ENCODE measurements around the gene ENDOV.

Gene ENDOV

DNA sequence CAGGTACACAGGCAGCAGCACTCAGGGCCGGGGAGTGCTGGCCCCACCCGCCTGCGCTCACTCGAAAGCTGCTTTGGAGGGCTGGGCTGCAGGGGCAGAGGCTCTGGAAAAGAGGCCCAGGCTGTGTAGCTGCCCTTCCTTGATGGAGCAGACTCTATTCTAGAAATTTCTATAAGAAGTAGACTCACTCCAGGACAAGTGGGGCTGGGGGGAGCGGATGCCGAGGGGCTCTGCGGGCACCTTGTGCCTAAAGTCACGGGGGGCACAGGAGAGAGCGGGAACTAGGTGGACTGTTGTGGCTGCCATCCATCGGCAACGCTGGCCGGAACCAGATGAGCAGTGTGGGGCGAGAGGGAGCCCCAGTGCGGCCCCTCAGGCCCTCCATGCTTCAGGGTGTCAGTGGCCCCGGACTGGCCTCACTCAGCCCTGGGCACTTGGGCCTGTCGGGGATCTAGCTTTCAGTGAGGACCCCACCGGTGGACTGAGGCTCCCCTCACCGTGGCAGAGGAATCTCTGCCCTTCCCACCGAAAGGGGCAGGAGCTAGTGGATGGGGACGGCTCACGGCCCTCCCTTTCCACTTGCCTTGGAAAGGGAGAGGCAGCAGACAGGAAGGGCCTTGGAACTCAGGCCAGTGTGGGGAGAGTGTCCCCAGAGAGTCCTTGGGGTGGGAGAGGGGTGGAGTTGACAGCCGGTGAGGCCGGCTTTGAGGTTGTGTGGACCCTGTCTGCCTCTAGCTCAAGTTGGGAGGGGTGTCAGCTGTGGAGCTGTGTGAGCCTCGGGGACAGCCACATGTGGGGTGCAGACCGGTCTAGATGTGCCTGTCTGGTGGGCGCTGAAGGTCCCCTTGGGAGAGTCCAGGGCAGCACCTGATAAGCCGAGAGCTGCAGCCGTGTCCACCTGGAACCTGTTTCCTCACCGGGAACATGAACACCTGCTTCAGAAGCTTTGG is 16.6 kb downstream of the ENDOV start:
- DNase-seq (ENCODE audit: low spot score): no peak

DNA sequence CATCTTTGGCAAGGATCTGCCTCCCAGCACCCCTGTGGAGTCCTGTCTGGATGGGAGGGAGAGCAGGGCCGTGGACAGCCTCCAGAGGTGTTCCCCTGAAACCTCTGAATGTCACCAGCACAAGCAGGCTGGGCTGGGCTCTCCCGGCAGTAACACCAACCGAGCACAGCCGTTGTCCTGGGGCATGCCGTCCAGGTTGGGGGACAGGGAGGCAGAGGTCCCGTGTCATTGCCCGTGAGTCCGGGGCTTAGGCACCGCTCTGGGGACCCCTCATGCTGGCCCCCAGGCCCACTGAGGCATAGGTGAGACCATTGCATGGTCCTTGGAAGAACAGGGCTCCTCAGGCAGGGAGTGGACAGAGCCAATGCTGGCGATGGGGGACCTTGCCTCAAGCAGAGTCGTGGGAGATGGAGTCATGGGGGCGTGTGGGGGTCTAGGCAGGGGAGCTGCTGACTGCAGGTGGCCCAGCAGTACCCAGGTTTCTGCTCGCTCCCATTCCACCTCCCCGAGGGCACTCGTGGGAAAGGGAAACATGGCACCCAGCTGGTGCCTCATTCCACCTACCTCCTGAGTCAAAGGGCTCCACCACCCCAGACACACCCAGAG is 17.5 kb downstream of the ENDOV start:
- no peak for DNase-seq (ENCODE audit: low spot score)

DNA sequence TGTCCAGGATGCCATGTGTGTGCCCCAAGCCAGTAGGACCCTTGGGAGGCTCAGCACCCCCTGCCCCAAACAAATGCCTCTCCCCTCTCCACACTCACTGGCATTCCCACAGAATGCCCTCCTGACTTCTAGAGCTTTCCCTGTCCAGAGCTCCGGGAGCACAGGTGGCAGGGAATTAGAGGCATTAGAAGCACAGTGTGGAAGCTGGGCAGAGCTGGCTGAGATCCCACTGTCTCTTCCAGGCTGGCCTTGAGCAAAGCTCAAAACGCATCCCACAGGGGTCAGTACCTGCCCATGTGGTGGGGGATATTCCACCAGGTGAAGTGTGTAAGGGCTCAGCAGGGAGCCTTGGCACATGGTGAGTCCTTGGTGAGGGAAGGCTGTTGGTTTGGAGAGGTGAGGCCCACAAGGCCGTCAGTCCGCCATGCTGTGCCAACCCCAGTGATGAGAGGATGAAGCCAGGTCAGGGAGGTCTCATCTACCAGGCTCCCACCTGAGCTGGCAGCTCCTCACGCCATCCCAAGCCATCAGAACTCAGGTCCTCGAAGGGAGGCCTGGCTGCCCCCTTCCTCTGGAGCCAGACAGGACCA is 18.1 kb downstream of the ENDOV start:
- DNase-seq (ENCODE audit: low spot score): no peak

DNA sequence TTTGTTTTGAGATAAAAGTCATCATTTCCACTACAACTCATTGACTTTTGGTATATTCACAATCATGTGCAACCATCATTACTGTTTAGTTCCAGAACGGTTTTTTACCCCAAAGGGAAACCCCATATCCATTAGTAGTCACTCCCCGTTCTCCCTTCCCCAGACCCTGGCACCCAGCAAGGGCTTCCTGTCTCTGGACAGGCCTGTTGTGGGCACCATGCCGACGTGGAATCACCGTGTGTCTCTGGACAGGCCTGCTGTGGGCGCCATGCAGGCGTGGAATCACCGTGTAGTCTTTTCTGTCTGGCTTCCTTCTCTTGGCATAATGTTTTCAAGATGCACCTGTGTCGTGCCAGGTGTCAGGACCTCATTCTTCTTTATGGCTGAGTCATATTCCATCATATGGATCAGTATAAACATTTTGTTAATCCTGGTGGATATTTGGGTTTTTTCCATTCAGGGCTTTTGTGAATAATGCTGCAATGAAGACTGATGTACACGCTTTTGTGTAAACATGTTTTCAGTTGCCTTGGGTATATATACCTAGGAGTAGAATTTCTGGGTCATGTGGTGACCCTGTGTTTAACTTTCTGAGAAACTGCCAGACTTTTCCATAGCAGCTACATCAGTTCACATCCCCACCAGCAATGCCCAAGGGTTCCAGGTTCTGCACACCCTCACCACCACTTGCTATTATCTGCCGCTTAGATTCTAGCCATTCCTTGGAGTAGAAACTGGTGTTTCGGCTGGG is 19.1 kb downstream of the ENDOV start:
- DNase-seq (ENCODE audit: low spot score): no peak

DNA sequence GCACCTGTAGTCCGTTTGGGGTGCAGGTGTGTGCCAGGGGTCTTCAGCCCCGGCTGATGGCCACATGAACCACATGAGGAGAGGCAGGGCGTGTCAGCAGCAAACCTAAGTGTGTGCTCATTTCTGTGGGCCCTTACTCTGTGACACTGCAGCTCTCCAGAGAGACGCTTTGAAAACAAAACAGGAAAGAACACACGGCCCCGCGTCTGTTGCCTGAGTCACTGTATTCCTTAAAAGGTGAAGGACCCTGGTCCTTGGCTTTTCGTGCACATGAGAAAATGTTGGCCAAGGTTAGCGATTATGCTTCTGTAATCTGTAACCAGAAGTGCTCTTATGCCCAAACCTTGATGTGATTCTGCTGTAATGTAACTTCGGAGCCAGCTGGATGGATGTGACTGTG is 22.6 kb downstream of the ENDOV start:
- DNase-seq (ENCODE audit: low spot score): no peak

DNA sequence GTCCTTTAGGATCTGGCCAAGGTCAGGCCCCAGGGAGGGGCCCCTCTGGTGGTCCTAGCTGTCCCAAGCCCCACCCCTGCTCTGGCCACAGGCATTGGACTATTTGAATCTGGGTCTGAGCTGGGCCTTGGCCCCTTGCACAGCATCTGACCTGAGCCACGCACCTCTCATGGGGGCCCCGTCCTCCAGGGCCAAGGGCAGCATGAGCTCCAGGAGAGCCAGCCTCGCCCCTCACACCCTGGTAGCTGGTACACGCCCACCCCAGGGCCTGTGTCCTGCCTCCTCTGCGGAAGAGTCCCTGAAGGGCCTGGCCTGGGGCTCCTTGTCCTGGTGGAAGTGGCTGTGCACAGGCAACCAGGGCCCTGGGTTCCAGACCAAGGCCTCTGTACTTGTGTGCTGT is 23.8 kb downstream of the ENDOV start:
- no peak for DNase-seq (ENCODE audit: low spot score)

DNA sequence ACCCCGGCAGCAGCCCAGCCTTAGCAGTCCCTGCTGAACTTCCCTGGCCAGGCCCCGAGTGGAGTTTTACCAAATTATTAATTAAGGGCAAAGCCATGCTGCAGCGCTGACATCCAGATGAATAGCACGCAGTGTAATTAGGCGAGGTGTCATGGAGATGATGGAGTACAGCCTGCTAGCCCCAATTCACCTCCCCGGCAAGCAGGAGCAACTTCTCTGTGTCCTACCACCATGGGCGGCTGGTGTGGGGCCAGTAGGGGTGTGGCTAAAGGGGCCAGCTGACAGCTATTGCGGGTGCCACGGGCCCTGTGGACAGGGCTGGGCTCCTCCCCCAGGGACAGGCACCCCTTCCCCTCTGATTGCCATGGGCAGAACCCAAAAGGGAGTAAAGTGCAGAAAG is 24.5 kb downstream of the ENDOV start:
- DNase-seq (ENCODE audit: low spot score): no peak

DNA sequence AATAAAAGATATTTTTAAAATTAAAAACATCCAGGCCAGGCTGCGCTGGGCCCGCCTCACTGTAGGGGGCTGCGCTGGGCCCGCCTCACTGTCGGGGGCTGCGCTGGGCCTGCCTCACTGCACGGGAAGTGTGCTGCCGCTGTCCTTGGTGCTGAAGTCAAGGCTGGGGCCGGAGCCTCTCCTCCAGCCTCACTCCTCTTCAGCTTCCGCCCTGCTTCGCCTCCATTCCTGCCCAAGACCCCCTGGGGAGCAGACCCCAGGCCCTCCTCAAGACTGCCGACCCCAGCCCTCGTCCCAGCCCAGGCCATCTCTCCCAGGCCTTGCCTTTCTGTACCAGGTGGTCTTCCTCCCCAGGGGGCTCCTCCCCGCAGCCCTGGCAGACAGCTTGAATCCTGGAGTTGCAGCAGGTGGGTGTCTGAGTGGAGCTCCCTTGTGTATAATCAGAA is 26.2 kb downstream of the ENDOV start:
- peak; percentile 69 for DNase-seq (ENCODE audit: low spot score)

DNA sequence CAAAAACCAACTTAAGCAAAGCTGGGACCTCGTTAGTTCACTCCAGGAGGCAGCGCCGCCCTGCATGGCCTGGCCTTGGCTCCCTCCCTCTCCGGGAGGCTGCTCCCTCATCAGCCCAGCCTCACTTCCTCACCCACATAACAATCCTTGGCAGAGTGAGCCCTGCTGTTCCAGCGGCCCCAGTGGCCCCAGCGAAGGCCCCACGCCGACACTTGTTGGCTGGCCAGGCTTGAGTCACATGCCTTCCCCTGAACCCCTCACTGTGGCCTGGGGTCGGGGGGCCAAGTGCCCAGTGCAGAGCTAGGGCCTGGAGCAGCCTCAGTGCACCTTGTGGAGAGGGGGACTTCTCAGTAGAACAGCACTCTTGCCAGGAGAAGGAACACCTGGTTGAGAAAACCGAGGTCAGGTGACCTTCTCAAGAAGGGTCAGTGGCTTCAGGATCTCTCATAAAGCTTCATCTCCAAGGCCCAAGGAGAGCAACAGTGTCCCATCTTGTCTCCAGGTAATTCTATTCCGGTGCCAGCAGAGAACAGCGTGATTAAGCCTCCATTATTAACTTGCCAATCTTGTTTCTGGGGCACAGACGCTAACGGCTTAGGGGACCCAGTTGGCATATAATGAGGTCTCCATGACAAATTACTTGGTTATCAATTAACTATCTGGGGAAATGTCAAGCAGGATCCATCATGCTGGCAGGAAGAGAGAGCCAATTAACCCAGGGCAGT is 26.8 kb downstream of the ENDOV start:
- no peak for DNase-seq (ENCODE audit: low spot score)

DNA sequence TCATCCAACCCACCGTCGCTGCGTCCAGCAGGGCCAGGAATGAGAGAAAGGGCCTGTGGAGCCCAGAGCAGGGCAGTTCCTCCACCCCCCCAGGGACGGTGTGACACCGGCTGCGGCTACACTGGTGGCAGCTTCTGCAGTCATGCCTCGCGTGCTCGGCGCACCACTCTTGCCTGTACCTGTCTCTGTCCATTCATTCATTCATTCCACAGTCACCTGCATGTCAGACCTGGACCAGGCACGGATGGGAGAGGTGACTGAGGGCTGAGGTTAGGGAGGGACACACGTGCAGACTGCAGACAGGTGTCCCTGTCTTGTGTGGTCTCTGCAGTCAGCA is 27.3 kb downstream of the ENDOV start:
- DNase-seq (ENCODE audit: low spot score): no peak

DNA sequence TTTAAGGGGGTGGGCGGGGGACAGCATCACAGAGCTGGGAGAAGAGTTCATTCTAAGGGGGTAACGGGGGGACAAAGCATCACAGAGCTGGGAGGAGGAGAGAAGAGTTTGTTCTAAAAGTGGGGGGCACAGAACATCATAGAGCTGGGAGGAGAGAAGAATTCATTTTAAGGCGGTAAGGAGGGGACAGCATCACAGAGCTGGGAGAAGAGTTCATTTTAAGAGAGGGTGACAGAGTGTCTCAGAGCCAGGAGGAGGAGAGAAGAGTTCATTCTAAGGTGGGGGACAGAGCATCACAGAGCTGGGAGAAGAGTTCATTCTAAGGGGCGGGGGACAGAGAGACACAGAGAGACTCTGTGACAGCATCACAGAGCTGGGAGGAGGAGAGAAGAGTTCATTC is 27.8 kb downstream of the ENDOV start:
- no peak for DNase-seq (ENCODE audit: low spot score)

DNA sequence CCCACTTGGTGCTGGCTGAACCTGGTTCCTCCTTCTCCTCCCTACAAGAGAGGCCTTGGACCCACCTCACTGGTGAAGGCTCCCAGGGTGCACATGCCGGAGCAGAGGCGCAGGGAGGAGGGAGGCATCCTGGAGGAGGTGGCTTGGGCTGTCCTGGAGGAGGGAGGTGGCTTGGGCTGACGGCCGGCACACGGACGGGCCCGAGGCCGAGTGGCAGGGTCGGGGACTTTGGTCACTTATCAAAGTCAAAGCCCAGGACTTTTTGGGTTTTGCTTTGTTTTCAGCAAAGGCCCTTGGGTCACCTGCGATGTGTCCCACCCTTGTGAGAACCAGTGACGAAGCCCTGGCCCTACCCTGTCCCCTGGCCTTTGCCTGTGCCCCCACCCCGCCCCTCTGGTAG is 28.5 kb downstream of the ENDOV start:
- no peak for DNase-seq (ENCODE audit: low spot score)

DNA sequence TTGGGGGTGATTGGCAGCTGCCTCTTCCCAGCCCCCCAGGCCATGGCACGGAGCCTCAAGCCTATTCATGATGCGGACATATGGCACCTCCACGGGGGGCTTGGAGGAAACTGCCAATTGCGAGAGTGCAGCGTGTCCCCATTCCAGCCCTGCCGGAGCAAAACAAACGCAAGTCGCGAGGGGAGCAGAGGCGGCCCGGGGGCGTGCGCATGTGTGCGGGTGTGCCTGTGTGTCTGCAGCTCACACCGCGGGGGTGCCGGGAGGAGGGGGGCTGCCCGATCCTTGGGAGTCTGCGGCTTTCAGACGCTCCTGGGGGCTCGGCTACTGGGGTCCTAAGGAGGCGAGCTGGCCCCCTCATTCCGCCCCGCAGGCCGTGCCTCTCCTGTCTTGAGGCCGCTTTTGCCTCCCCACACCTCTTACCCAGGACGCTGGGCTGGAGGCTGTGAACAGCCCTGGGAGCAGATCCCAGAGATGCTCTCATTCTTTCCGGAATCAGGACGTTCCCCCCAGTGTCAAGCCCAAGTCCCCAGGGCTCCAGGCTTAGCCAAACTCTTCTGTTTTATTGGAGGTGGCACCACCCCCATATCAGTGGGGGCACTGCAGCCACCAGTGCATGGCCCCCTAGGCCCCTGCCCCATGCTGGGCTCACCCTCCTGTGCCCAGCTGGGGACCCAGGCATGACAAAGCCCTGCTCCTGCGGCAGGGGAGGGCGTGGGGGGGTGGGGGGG is 29.1 kb downstream of the ENDOV start:
- no peak for DNase-seq (ENCODE audit: low spot score)

DNA sequence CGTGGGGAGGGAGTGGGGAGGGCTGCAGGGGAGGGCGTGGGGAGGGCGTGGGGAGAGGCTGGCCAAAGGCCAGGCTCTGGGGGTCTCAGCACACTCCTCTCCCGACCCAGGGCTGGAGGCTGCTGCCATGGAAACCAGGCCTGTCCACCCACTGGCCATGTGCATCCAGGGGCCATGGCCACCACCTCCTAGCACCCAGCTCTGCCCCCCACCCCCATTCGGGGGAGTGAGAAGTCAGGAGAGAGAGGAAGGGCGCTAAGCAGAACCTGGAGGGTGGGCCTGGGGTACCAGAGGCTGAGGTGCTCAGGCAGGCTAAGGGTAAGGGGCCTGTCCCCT is 29.6 kb downstream of the ENDOV start:
- DNase-seq (ENCODE audit: low spot score): no peak

DNA sequence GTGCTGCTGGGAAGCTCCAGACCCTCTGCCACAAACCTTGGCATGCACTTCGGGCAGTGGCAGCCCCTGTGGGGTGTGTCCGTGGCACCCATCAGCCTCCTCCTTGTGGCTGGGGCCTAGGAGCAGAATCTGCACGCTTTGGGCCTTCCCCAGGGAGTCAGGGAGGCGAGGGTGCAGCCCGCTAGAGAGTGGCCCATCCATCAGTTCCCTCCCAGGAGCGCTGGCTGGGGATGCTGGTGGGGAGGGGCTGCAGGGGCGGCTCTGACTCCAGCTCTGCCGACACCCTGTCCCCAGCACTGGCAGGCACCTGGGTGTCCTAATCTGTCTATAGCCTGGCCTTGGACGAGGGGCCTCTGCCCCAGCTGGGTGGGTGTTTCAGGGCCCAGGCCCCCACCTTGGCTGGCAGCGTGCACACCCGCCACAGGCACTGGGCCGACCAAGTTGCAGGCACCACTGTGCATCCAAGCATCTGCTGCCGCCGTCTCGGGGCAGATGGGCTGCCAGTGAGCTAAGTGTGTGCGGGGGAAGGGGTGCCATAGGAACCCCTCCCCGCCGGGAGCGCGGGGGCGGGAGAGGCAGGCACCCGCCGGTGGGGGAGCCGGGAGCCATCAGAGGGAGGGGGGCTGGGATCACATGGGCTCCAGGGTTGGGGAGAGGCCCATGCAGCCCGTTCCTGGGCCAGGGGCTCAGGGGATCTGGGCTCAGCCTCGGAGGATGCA is 30.2 kb downstream of the ENDOV start:
- DNase-seq (ENCODE audit: low spot score): no peak

DNA sequence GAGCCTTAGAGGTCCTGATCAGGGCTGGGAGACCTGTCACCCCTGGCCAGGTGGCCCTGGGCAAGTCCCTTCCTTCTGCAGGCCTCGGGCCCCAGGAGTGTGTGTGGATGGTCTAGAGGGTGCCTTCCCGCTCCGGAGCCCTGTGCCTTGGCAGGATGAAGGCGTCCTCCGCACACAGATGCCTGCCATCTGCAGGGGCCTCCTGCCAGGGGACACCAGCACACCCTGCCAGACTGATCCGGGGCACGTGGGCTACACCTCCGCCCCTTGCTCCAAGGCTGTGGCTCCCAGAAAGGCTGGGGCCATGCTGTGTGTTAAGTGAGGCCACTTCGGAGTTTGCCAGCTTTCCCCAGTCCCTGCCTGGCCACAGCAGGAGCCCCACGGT is 30.8 kb downstream of the ENDOV start:
- DNase-seq (ENCODE audit: low spot score): no peak

DNA sequence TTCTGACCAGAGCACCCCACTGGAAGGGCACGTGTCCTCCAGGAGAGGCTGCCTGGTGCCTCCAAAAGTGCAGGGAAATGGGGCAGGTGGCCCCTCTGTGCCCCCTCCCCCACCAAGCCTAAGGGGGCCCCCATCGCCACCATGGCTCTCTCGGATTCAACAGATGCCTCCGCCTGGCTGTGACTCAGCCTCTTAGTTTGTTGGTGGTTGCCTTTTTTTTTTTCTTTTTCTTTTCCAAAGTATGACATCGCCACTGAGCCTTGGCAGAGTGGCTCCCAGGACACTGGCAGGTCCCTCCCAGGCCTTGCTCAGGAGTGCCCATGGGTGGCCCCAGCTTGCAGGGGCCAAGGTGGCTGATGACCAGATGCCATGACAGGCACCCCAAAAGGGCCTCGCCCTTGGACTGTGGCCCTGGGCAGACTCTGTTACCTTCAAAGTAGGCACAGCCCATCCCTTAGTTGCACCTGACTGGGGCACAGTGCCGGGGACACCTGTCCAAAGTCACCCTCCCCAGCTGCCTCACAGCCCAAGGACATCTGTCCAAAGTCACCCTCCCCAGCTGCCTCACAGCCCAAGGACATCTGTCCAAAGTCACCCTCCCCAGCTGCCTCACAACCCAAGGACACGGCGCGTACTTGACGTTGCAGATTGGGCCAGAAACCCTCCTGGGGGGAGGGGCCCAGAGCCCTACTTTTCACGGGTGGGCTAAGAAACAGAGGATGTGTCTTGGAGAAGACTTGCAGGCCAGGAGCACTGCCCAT is 31.9 kb downstream of the ENDOV start:
- DNase-seq (ENCODE audit: low spot score): no peak

DNA sequence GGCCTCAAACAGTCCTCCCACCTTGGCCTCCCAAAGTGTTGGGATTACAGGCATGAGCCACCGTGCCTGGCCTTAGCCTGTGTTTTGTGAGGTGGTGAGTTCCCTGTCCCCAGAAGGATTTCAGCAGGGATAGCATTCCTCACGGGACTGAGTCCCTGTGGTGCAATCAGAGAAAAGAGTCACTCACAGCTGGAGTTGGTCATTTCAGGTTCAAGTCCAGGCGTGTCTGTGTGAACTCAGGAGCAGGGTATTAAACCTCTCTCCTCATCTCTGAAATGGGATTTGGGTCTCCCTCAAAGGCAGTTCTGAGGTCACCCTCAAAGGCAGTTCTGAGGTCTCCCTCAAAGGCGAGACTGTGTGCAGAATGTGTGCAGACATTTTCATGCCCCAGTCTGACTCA is 32.8 kb downstream of the ENDOV start:
- DNase-seq (ENCODE audit: low spot score): no peak

DNA sequence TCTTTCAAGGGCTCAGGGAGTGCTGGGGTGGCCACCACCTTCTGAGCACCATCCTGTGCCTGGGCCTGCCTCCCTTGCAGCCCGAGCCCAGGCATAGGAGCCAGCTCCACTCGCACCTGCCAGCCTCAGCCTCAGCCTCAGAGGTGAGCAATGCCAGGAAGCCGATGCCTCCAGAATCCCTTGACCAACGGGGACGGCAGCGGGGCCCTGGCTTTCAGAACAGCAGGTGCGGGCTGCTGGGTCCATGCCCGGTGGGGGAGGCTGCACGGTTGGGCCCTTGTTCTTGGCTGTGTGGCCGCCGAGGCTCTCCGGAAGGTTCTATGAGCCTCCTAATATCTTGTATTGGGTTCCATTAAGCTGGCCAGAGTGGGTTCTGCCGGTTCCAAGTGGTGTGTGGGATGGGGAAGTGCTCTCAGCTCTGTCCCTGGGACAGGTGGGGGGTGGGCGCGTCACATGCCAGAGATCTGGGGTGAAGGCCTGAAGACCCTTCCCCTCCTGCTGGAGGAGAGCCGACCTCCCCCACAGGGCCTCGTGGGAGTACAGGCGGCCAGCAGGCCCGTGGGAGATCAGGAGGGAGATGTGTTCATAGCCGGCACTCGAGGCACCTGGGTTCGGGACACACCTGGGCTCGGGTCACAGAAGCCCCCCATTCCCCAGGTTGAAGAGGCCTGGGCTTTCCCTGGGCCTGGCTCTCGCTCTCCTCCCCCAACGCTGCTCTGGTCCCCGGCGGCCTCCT is 34.4 kb downstream of the ENDOV start:
- DNase-seq (ENCODE audit: low spot score): no peak
